ENCODE measurements around the gene RNFT2.
"Not testable (repeated sequence)": the region's sequence is repeated elsewhere in the genome, so short reads cannot be mapped to it uniquely, and the experiment has no call there.

RNFT2 gene

DNA sequence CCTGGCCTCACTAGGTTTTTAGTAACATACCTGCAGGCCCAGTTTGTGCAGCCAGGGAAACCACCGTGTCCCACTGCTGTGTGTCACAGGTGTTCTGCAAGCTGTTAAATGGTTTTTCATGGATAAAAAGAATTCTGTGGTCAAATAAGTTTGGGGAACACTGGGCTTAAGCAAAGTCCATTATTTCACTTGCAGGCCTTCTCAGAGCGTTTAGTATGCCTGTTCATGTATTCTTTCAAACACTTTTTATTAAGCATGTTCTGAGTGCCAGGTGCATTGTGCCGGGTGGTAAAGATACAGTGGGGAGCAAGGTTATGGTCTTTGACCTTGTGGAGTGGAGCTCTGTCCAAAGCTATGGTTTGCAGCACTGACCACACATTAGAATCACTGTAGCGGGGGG lies 7.4 kb downstream of the RNFT2 start:
- DNase-seq: no peak

DNA sequence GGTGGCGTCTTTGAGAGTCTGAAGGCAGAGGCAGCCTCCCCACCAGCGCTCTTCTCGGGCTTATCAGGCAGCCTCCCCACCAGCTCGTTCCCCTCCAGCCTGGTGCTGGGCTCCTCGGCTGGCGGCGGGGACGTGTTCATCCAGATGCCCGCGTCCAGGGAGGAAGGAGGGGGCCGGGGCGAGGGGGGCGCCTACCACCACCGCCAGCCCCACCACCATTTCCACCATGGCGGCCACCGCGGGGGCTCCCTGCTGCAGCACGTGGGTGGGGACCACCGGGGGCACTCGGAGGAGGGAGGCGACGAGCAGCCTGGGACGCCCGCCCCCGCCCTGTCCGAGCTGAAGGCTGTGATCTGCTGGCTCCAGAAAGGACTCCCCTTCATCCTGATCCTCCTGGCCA lies 11.8 kb downstream of the RNFT2 start:
- no peak for DNase-seq

DNA sequence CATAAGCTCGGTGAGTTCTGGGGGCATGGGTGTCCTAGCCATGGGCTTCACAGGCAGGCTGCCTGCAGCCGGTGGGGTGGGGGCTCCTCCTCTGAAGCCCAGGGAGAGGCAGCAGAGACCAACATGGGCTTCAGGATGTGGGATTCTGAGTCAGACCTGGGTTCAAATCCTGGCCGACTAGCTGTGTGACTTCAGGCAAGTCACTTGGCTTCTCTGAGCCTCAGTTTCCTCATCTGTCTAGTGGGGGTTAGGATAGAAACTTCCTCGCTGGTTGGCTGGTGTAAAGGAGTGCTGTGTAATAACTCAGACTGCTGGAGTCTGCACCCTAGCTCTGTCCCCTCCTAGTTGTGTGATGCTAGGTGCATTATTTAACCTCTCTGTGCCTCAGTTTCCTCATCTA lies 12.2 kb downstream of the RNFT2 start:
- no peak for DNase-seq

DNA sequence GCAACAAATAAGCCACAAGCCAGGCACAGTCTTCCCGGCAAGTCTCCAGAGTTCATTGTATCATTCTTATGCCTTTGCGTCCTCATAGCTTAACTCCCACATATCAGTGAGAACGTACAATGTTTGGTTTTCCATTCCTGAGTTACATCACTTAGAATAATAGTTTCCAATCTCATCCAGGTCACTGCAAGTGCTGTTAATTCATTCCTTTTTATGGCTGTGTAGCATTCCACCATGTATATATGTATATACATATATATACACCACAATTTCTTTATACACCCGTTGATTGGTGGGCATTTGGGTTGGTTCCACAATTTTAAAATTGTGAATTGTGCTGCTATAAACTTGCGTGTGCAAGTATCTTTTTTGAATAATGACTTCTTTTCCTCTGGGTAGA lies 16.0 kb downstream of the RNFT2 start:
- DNase-seq: not testable (repeated sequence)

DNA sequence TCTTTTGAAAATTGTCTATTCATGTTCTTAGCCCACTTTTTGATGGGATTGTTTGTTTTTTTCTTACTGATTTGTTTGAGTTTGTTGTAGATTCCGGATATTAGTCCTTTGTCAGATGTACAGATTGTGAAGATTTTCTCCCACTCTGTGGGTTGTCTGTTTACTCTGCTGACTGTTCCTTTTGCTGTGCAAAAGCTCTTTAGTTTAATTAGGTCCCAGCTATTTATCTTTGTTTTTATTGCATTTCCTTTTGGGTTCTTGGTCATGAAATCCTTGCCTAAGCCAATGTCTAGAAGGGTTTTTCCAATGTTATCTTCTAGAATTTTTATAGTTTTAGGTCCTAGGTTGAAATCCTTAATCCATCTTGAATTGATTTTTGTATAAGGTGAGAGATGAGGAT lies 16.7 kb downstream of the RNFT2 start:
- DNase-seq: not testable (repeated sequence)

DNA sequence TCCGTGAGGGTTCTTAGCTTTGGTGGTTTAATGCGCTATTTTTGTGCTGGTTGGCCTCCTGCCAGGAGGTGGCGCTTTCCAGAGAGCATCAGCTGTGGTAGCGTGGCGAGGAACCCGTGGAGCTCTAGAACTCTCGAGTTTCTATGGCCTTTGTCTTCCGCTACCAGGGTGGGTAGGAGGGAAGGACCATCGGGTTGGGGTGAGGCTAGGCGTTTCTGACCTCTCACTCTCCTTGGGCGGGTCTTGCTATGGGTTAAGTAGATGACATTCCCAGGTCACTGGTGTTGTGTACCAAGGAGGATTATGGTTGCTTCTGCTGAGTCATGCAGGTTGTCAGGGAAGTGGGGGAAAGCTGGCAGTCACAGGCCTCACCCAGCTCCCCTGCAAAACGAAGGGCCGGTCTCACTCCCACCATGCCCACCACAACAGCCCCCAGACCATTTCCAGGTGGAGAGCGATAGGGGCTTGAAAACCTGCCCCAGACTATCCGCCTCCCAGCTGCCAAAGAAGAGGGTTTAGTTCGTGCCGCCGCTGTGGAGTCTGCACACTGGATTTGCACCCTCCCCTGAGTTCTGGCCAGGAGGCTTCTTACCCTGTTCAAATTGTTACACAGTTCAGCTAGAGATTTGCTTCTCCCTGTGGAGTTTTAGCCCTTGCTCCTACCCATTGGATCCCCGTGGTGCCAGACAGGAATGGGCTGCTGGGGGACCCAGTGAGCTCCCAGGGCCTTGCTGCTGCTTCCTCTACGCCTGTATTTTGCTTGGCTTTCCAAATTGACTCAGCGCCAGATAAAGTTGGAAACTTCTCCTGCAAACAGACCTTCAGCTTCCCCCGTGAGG lies 21.9 kb downstream of the RNFT2 start:
- peak; percentile 38 for DNase-seq

DNA sequence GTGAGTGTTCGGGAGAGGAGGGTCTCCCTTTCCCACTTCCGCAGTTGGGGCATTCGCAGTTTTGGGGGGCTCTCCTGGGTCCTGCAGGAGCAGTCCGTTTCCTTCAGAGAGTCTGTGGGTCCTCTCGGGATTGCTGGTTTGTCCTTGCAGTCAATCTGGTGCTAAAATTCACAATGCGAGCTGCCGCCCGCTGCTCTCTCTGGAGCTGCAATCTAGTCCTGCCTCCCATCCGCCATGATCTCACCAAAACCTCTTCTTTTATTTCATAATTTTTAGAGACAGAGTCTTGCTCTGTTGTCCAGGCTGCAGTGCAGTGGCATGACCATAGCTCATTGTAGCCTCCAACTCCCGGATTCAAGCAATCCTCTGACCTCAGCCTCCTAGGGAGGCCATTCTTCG lies 22.5 kb downstream of the RNFT2 start:
- no peak for DNase-seq

DNA sequence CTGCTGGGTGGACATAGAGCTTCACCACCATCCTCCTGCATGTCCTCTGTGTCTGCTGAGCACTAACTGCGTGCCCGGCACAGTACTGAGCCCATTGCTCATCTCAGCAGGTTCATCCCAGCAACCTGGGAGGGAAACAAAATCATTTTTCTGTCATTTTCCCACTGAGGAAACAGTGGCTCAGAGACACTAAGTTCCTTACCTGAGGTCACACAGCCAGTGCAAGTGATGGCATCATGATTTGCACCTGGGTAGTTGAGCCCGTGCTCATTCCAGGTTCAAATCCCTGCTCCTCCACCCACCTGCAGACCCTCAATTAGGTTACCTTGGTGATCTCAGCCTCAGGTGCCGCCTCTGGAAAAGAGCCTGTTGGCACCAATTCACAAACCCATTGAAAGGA lies 23.4 kb downstream of the RNFT2 start:
- no peak for DNase-seq

DNA sequence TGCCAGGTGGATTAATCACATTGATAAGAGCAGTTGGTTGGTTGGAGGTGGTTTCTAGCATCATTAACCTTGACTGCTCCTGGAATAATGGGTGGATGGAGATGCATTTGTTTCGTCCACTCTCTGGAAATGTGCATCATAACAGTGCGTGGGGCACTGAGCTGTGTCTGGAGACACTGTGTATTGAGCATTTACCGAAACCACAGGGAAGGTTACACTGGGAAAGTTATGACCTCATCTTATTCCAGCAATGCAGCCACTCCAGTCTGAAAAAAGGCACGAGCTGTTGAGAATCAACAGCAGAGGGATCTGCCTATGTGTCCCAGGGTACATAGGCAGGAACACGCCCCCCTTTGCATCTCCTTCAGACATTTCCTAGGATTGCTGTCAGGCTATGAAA lies 27.2 kb downstream of the RNFT2 start:
- no peak for DNase-seq

DNA sequence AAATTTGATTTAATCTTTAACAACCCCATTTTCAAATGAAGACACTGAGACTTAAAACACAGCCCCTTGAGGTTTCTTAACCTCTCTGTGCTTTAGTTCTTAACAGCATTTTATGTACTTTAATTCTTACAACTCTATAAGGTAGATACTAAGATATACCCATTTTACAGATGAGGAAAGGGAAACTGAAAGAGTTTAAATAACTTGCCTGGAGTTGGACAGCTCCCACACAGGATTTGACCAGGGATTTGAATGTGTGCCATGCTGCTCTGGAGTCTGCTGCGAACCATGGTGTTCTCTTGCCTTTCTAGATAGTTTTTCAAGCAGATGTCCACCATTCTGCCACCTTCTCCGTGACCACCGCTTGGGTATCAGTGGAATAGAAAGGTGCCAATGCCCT lies 28.2 kb downstream of the RNFT2 start:
- no peak for DNase-seq

DNA sequence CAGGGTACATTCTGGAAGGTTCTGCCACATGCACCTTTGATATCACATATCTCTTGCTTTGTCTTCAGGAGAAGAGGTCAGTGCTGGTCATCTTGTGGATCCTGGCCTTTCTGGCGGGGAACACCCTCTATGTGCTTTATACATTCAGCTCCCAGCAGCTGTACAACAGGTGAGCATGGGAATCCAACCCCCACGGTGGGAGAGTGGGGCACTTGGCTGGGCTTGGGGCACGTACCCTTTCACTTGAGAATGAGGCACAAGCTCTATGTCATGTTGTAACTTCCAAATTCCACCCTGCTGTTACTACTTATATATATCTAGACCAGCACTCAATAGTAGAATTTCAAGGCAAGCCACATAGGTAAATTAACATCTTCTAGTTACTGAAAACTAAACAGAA lies 28.6 kb downstream of the RNFT2 start:
- no peak for DNase-seq

DNA sequence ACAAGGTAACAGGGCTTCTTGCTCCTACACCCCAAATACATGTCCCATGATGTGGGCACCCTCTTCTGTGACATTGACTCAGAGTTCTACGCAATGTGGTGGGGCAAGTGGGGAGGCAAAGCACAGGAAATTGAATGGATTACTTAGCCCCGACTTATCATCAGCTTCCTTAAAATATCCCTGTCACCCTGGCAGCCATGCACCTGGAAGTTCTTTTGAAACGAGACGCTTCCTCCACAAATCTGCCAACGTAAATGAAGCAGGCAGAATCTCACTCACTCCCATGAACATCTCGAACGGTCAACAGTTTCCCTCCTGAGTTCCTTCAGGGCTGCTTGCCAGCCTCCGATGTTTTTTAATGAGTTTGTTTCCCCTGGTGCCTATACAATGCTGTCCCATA lies 33.5 kb downstream of the RNFT2 start:
- DNase-seq: no peak

DNA sequence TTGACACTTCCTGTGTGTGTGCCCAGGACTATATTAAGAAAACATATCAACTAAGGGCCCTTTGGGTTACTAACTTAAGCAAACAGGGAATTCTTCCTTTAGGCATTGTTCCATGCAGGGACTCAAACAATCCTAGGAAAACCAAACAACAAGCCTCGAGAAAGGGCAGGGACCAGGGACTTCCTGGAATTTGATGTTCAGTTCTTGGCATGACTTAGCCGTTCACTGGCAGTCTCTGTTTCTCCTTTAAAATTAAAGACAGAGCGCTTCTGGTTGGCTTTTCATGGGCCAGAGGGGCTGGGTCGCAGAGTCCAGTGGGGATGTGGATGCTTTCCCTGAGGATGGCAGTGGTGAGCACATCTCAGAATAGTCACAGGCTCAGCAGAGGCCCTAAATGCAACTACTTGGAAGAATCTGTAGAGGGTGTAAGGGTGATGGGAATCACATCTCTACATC lies 35.2 kb downstream of the RNFT2 start:
- no peak for DNase-seq

DNA sequence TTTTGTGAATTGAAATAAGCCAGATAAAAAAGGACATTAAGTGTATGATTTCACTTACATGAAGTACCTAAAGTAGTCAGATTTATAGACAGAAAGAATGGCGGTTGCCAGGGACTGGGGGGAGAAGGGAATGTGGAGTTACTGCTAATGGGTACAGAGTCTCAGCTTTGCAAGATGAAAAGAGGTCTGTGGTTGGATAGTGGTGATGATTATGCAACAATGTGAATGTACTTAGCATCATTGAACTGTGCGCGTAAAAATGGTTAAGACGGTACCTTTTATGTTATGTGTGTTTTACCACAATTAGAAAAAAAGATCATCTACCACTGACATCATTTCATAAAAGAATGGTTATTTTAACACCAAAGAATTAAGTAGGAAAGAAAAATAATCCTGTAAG lies 35.9 kb downstream of the RNFT2 start:
- no peak for DNase-seq

DNA sequence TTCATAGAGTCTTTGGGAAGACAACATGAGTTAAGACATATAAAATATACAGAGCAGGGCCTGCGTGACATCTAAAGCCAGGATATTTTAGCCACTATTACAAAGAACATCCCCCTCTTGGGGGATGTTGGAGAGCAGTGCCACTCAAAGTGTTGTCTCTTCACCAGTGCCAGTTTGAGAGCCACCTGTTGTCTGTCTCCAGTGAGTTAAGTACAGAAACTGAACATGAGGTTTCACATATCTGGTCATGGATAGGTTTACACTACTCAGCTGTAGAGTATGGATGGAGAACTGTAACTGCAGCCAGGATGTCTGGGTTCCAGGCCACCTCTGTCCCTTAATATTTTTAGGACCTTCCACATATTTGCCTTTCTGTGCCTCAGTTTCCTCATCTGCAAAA lies 39.1 kb downstream of the RNFT2 start:
- no peak for DNase-seq

DNA sequence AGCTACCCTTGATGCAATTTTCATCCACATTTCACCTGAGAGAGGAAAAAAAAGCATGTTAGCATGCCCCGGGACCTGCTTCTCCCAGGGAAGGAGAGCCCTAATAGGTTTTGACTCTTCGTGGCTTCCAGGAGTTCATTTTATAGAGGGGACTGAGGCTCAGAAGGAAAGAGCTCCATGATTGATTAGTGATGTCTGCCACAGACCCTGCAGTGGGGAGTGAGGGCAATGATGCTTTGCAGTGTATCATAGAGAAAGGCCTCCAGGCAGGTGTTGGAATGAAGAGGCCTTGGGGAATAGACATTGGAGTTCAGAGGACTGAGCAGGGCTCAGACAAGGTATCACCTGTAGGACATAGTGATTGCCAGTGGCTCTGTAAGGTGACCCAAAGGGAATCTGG lies 41.5 kb downstream of the RNFT2 start:
- DNase-seq: no peak

DNA sequence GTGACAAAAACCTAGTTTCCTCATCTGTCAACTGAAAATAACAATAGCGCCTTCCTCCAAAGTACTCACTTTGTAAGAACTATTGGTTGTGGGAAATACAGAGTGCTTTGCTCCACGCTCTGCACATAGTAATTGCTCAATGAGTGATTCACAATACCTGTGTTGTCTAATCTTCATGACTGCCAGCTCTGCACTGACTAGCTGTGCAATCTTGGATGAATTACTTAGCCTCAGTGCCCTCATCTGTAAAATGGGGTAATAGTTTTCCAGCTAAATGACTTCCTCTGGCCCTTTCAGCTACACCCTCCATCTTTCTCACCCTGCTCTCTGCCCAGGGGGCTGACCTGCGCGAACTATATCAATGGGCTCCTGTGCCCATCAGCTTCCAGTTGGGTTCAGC lies 42.8 kb downstream of the RNFT2 start:
- DNase-seq: no peak

DNA sequence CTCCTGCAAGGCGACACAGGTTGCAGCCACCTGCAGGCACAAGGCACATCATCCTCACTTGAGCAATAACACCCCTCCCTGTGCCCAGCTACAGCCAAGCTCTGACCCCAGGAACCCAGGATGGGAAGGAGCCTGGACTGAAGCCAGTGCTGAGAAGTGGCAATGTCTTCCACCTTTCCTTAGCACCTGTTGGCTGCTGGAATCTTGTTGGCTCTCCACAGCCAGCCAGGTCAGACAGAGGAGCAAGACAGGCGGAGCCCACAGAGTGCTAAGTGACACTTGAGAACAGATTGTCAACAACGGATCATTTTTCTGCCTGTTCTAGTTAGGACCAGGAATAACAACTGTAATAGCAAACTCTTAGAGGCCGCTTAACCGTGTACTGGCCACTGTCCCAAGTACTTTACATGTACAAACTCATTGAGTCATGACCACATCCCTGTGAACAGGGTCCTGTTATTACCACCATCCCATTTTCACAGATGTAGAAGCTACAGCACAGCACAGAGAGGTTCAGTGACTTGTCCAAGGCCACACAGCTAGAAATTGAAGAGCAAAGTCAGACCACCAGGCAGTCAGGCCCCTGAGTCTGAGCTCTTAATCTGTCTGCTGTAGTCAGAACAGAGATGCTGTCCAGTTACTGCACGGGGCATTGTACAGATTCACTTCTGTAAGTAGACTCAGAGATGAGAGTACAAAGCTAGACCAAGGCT lies 45.6 kb downstream of the RNFT2 start:
- no peak for DNase-seq

DNA sequence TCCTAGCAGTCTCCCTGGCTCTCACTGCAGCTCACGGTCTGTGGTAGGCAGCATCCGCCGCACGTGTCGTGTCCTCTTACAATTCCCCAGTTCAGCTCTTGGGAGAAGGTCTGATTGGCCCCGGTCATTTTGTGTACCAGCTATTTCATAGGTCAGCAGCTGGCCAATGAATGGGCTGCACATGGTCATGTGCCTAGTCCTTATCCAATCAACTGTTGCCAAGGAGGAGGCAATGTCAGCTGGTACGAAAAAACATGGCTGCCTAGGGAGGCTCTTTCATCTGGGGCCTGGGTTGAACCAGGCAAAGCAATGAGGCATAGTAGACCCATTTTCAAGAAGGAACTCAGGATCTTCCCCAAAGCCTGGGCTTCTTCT lies 46.1 kb downstream of the RNFT2 start:
- DNase-seq: no peak

DNA sequence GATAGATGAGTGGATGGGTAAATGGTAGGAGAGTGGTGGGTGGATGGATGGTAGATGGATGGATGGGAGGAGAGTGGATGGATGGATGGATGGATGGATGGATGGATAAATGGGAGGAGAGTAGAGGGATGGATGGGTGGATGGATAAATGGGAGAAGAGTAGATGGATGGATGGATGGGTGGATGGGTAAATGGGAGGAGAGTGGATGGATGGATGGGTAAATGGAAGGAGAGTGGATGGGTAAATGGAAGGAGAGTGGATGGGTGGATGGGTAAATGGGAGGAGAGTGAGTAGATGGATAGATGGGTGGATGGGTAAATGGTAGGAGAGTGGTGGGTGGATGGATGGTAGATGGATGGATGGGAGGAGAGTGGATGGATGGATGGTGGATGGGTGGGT lies 51.4 kb downstream of the RNFT2 start:
- DNase-seq: not testable (repeated sequence)

DNA sequence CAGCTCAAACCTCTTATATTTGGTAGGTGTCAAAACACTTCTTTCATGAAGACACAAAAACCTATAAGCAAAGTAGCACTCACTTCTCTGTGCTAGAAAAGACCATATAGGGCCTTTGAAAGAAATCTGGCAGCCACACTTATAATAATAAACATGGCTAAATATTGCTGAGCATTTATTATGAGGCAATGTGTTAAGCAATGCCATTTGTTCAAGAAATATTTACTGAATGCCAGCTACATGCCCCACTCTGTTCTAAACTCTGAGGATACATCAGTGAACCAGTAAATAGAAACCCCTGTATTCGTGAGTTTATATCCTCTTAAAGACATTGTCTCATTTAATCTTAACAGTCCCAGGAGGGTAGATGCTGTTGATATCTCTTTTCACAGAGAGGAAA lies 52.0 kb downstream of the RNFT2 start:
- DNase-seq: no peak

DNA sequence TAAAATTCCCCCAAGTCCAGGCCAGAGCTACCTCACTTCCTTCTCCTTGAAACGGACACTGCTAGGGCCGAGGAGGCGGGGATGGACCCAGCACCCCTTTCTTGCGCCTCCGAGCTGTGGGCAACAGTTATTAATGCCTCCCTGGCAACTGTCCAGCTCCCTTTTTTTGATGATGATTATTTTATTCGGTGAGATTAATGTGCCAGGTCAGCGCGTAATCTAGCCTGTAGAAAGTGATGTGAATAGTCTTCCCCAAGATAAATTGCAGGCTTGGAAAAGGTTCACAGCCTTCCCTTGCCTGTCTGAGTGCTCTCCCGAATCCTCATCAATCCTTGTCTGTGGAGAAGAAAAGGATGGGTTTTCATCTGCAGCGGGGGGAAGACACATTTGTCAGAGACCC lies 54.3 kb downstream of the RNFT2 start:
- DNase-seq: no peak

DNA sequence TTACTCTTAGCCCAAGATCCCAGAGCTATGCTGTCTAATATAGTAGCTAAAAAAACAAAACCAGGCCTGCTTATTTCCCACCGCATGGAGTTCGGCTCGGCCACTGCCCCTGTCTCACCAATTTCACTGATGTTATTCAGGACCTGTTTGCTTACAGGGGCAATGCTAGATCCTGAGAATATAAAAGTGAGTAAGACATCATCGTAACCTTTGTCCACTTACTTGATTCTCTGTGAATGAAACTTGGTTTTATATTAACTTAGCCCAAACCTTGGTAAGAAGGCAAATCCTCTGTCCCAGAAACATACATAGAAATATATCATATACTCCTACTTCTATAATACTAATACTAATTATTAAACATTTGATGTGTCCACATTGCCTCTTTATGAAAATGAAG lies 56.6 kb downstream of the RNFT2 start:
- no peak for DNase-seq

DNA sequence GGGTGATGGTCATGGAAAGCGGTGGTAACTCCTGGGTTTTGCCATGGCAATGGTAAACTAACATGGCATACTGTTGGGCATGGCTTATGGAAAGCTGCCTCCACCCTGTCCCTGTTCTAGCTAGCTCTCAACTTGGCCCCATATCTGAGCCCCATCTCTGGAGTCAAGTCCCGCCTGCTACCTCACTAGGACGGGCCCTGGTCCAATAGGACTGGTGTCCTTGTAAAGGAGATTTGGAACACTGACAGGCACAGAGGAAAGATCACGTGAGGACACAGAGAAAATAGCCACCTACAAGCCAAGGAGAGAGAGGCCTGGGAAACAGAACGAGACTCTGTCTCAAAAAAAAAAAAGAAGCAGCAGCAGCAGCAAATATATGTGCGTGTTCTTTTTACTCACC lies 59.8 kb downstream of the RNFT2 start:
- no peak for DNase-seq

DNA sequence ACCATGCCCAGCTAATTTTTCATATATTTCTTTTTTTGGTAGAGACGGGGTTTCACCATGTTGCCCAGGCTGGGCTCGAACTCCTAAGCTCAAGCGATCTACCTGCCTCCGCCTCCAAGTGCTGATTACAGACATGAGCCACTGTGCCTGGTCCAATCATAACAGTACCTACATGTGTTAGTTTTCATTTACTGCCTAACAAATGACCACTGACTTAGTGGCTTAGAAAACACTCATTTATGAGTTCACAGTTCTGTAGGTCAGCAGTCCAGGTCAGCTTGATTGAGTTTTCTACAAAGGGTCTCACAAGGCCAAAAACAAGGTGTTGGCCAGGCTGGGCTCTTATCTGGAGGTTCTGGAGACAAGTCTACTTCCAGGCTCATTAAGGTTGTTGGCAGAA lies 60.6 kb downstream of the RNFT2 start:
- DNase-seq: no peak
